IPS-11a (cell line): ENCODE data around the gene CYTH1.
"Not testable (repeated sequence)": the region's sequence is repeated elsewhere in the genome, so short reads cannot be mapped to it uniquely, and the experiment has no call there.

Experiments used
- H3K4me3 ChIP-seq: one replicate; pipeline ENCODE4 v1.5.1; 2013; ENCODE audit warnings: low read depth, low read length, control low read depth

Gene CYTH1

GRCh38 chr17:78789663-78790181, 7.6 kb upstream of the CYTH1 start:
- H3K4me3 ChIP-seq: no peak overlapping the region

GRCh38 chr17:78789149-78789662, 7.1 kb upstream of the CYTH1 start:
- H3K4me3 ChIP-seq: no peak overlapping the region

- H3K4me3 ChIP-seq: no peak overlapping the region
These were observed 6.4 kb upstream of the CYTH1 start for GRCh38 chr17:78788451-78788850.

DNA sequence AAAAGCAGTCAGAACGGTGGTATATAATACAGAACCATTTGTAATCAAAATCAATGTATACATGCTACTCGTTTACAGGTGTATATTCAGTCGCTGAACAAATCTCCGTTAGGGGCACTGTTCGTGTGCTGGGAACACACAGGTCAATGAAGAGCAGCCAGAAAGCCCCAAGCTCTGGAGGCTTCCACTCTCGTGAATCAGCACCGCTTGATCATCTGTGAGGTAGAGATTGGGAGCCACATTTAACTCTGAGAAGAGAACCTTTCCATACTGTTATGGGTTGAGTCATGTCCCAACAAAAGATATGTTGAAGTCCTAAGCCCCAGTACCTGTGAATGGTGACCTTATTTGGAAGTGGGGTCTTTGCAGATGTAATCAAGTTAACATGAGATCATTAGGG, 5.4 kb upstream of the CYTH1 start:
- no peak overlapping the region for H3K4me3 ChIP-seq

DNA sequence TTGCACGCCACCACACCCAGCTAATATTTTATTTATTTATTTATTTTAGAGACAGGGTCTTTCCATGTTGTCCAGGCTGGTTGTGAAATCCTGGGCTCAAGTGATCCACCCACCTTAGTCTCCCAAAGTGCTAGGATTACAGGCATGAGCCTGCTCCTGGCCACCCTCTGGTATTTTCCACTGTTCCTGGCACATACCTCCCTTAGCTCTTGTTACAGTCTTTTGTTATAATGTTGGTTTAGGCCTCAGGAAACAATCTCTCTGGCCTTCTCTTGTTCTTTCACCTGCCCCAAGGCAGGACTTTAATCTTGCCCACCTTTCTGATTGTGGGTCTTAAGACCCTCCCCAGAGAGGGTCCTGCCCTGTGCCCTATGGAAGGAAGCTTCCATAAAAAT, 3.6 kb upstream of the CYTH1 start:
- no peak overlapping the region for H3K4me3 ChIP-seq

GRCh38 chr17:78785011-78785662, 3.1 kb upstream of the CYTH1 start:
- no peak overlapping the region for H3K4me3 ChIP-seq

GRCh38 chr17:78784352-78784751, 2.3 kb upstream of the CYTH1 start:
- H3K4me3 ChIP-seq: no peak overlapping the region

DNA sequence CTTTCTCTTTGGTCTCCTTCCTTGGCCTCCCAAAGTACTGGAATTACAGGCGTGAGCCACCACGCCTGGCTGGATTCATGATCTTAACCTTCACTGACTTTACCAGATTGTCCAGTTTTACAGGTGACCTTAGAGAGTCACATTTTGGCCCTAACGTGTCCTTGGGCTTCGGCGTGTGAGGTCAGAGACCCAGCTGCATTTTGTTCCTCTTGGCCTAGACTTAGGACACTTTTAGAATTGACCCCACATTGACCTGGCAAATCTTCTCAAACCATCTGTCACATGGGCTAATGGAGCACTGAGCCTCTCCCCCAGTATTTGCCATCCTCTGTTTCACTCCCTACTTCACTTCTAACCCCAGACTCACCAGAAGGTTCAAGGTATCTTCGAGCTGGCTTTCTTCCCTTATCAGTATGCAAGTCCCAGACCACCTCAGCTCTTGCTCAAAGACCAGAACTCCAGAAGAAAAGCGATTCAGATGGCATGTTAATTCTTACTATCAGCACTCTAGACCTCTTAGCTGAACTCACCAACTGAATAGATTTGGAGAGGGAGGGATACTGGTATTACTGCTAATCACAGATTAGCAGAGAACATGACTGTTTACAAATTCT, 1.7 kb upstream of the CYTH1 start:
- H3K4me3 ChIP-seq: no peak overlapping the region

DNA sequence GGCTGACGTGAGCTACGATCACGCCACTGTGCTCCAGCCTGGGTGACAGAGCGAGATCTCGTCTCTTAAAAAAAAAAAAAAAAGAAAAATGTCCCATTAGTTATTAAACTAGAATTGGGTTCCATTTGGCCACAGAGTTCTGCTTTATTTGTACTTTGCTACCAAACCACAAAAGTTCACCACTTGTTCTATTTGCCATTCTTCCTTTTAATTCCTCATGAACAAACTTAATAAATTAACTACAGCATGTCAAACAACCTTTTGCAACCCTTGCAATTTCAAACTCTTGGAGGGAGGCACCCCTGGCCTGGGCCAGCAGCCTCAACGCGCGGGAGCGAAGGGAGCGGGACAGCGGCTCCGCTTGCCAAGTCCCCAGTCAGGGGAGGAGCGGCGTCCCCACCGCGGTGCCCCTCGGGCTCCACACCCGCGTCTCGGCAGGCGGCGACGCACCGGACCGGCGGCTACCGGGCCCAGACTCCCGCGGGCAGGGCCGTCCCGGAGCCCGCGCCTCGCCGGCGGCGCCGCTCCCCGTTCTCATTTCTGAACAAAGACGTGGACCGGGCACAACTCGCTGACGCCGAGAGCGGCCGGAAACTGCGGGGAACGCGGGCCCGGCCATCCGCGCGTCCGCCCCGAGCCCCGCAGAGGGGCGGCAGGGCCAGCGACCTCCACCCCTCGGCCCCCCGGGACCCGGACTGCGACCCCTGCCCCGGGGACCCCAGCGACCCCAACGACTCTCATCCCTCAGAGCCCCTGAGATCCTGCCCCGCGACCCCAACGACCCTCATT, 775 bp downstream of the CYTH1 start:
- peak overlapping the region; percentile 70 for H3K4me3 ChIP-seq

DNA sequence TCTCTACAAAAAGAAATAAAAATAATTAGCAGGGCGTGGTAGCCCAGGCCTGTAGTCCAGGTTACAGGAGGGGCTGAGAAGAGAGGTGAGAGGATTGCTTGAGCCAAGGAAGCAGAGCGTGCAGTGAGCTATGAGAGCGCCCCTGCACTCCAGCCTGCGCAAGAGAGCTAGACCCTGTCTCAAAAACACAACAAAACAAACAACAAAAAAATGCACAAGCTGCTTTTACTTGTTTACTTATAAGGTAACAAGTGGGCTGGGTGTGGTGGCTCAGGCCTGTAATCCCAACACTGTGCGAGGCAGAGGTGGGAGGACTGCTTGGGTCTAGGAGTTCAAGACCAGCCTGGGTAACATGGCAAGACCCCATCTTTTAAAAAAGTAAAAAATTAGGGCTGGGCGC, 1.7 kb downstream of the CYTH1 start:
- H3K4me3 ChIP-seq: no peak overlapping the region

GRCh38 chr17:78779850-78780249, 2.2 kb downstream of the CYTH1 start:
- no peak overlapping the region for H3K4me3 ChIP-seq

- not testable (repeated sequence) for H3K4me3 ChIP-seq
These were observed 2.8 kb downstream of the CYTH1 start for GRCh38 chr17:78779286-78779651.

GRCh38 chr17:78777881-78778280, 4.2 kb downstream of the CYTH1 start:
- no peak overlapping the region for H3K4me3 ChIP-seq

- no peak overlapping the region for H3K4me3 ChIP-seq
These were observed 7.0 kb downstream of the CYTH1 start for GRCh38 chr17:78774956-78775571.

GRCh38 chr17:78774453-78774852, 7.6 kb downstream of the CYTH1 start:
- no peak overlapping the region for H3K4me3 ChIP-seq

DNA sequence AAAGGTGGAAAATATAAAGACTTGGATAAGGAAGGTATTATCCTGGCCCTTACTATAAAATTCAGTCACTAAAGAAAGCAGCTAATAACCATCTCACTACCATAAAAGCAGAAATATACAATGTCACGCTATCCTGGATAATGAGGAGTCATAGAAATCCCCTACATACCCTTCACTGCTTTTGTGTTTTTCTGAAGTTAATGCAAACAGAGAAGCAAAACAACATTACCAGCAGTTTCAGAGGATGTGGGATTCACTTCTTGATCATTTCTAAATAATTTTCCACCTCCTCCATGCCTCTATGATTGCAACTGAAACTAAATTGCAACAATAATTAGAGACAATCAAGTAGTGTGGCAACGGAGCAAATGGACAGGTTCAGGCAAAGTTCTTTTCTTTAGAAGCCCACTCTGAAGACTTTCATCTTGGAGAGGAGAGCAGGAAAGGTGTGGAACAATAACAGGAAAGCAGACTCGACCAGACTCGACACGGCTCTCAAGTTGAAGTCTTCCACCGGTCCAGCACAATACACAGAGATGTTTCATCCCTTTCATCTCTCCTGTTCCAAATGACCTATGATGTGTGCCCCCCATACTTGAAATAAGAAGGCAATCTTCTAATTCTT, 10.2 kb downstream of the CYTH1 start:
- no peak overlapping the region for H3K4me3 ChIP-seq

- H3K4me3 ChIP-seq: no peak overlapping the region
These were observed 12.8 kb downstream of the CYTH1 start for GRCh38 chr17:78769196-78769773.

- no peak overlapping the region for H3K4me3 ChIP-seq
These were observed 14.3 kb downstream of the CYTH1 start for GRCh38 chr17:78767806-78768205.

- H3K4me3 ChIP-seq: no peak overlapping the region
These were observed 15.3 kb downstream of the CYTH1 start for GRCh38 chr17:78766743-78767294.

DNA sequence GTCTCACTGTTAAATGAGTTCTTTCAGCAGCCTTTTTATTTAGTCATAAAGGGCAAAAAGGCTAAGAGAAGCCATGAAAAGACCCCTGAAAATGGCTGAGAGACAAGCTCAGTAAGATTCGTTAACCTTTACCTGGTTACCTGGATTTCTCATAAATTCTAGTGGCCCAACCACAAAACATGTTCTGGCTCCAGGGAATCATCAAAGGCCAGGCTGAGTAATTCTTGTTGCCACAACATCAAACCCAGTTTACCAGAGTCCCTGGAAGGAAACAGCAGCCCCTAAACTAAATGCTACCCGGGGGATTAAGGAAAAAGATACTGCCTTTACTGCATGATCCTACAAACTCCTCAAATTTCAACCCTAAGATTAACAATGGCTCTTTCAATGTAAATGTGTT, 15.8 kb downstream of the CYTH1 start:
- no peak overlapping the region for H3K4me3 ChIP-seq
